HG02852 (cell line): ENCODE data around the gene RAB30.
"Not testable (repeated sequence)": the region's sequence is repeated elsewhere in the genome, so short reads cannot be mapped to it uniquely, and the experiment has no call there.

Experiments used
- ATAC-seq: cut with Tn5 transposase; IDR thresholded peaks from one replicate; pipeline ENCODE4 v1.9.1; 2021; ENCODE audit warnings: mild to moderate bottlenecking, moderate library complexity; ENCODE audit not compliant: unreplicated experiment

RAB30 gene

DNA sequence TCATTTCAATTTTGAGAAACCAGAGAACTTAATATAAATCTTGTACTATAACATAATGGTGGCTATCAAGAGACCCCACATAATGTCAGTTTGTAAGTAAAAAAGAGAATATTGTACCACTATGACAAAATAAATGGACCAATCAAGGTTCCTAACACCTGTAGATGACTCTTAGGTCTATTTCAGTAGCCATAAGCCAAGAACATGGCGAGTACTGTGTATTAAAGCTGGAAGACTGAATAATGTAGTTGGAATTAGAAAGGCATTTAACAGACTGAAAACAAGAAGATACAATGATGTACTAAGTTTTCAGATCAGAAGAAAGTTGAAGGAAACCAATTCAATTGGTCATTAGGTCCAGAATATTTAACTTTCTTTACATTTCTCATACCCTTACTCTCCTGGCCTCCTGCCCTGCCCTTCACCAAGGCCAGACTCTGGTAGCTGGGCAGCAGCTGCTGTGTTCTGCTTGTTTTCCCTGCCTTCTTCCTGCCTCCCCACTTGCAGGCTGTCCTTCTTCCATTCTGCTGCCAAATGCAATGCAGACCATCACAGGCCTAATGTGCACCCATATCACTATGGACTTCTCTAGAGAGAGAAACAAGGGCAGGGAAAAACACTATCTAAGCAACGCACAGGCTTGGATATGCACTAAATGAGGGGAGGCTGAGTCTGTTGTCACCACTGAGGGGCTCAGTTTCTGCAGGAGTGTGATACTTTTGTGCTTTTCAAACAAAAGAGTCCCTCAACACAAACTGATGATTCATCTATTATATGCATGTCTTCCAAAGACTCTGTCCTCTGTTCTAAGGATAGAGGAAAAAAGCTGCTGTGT is 60.1 kb downstream of the RAB30 start:
- ATAC-seq: no peak

DNA sequence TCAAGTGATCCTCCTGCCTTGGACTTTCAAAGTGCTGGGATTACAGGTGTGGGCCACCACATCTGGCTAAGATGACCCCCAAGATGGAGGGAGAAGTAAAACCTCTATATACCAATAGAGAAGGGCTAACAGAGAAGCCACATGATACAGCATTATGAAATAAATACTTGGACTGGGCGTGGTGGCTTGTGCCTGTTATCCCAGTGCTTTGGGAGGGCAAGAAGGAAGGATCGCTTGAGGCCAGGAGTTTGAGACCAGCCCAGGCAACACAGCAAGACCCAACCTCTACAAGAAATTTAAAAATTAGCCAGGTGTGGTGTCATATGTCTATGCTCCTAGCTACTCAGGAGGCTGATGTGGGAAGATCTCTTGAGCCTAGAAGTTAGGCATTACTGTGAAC is 61.7 kb downstream of the RAB30 start:
- no peak for ATAC-seq

DNA sequence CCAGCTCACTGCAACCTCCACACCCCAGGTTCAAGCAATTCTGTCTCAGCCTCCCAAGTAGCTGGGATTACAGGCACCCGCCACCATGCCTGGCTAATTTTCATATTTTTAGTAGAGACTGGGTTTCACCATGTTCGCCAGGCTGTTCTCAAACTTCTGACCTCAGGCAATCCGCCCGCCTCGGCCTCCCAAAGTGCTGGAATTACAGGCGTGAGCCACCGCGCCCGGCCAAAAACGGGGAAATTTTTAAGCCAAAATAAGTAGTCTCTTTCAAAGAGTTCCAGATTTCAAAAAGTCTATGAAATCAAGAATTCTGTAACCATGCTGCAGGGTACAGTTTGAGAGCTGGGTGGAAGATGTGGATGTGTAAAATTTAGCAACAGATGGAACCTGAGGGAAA is 62.6 kb downstream of the RAB30 start:
- not testable (repeated sequence) for ATAC-seq

DNA sequence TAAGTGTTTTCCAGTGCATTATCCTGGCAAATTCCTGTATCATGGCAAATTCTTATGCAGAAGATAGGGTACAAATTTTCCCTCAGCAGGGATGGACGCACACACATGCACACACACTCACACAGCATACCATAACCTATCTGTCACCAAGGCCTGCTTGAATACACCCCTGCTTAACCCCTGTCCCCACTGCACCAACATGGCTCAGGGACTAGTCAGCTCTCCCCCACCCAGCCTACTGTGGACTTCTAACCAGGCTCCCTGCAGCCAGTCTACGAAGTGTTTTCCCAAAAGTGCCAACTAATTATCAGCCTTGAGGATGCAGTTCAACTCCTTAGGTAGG is 63.1 kb downstream of the RAB30 start:
- no peak for ATAC-seq

DNA sequence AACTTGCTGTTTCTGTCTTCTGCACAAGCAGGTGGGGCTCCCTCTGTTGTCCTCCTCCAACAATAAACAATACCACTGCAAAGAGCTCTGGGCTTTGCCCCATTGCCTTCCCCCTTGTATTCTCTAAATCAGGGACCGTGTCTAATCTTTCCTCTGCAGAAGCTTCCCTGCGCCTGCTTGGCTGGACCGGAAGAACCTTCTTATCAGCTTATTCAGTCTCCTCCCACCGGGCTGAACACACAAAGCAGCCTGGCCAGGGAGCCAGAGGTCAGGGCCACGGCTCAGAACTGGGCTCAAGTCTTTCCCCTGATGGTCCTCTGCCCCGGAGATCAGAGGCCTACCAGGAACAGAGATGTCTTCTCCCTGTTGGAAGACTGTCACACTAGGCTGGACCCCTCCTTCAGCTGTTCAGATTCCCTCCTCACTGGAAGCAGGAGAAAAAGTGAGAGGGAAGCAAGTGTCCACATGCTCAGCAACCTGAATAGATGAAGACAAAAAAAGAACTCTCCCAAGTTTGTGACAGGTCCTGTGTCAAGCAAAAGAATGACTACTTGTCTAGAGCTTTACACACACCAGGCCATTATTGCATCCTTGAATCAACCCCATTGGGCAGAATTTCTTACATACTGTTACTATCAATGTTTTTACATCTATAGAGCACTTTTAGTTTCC is 63.7 kb downstream of the RAB30 start:
- ATAC-seq: peak; percentile 47

DNA sequence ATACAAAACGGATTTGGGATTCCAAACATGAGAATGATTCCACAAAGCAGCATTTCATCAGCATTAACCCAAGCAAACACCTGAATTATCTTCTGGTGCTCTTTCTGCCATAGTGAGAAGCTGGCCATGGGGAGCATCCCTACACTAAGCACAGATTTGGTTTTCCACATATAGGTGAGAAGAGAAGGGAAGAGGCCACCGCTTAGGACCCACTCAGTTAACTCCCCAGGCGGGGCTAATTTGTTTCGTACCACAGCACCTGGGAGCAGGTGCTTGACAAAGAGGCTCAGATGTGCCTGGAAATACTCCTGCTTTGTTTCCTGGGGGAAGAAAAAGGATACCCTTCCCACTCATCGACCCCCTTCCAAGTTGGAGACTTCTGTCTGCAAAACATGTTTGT is 64.2 kb downstream of the RAB30 start:
- ATAC-seq: no peak

DNA sequence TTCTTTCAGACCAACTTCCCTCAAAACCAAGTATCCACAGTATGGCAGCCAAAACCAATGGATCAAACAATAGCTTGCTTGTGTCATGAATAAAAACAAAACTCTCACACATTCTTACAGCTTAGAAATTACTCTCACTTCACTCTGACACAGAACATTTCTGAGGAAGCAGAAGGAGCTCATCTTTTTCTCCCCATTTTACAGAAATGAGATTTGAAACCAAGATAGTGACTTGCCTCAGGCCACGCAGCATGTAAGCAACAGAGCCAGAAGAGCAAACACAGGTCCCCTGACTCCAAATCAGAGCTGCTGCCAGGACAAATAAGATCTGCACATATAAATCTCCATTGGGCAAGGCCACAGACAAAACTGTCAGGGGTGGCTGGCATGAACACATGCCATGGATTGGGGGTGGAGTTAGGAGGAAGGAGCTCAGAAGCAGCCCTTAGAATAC is 64.8 kb downstream of the RAB30 start:
- ATAC-seq: peak; percentile 73

DNA sequence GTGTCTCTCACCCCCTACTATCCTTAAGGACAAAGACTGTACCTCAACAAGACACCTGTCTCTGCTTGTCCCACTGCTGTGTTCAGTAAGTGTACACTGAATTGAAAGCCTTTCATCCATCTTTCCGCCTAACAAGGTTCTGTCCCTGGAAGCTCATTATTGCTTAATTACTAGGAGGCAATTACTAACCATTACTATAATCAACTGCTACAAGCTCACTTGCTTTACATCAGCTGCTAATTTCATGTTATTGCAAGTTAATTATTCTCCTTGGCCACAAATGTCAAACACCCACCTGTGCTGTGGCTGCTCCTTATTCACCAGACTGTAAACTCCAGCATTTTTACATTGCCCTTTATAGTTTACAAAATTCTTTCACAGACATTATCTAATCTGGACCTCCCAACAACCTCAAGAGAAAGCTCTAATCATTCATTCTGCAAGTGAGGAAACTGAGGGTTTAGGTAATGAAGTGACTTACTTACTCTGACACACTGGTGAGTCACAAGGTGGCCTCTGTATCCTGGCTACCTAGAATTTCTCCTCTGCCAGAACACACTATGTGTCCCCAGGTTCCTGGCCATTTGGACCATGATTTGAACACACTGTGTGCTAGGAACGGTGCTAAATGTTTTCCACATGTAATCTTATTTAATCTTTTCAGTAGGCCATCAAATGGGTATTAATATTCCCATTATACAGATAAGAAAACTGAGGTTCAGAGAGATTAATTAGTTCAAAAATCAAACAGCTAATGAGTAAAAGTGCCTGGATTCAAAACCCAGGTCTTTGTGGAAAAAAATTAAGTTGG is 66.7 kb downstream of the RAB30 start:
- ATAC-seq: no peak

DNA sequence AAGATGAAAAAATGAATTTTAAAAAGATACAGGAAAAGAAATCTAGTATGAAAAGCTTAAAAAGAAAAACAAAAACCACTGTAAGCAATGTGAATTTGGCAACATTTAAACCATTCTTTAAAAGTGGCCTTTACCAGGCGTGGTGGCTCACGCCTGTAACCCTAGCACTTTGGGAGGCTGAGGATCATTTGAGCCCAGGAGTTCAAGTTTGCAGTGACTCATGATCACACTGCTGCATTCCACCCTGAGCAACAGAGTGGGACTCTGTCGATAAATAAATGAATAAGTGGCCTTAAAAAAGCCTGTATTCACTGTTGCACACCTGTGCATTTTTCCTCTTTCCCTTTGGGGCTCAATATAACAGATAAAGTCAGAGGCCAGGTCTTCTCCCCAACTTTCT is 69.2 kb downstream of the RAB30 start:
- no peak for ATAC-seq

DNA sequence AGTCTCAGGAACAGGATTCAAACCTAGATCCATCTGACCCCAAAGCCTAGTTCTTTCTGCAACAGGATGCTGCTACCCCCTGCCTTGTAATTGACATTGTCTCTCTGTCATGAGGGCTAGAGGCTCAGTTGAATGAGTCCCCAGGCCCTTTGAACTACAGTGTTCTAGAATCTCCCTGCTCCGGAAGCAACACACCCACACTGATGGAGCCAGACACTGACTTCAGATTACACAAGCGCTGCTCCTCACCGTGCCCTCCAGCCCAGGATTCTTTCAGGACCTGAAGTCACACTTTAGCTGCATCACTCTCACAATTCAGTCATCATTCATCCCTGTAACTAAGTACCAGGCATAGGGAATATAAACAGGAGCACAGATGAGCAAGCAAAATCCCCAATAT is 69.6 kb downstream of the RAB30 start:
- ATAC-seq: no peak

DNA sequence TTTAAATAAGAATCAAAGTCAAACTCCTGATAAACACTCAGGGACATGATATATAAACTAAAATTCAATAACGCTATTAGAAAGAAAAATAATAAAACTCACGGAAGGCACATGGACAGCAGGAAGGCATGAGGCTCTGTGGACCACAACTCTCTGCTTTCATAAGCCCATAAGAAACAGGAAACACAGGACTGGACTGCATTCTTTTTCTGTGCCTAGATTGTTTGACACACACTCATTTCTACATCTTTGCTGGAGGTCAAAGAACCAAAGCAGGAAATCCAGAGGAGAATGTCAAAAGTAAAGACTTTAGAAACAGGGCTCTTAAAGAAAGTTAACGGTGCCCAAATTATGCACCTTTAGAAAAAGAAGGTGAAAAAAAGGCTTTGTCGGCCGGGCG is 71.3 kb downstream of the RAB30 start:
- ATAC-seq: no peak

DNA sequence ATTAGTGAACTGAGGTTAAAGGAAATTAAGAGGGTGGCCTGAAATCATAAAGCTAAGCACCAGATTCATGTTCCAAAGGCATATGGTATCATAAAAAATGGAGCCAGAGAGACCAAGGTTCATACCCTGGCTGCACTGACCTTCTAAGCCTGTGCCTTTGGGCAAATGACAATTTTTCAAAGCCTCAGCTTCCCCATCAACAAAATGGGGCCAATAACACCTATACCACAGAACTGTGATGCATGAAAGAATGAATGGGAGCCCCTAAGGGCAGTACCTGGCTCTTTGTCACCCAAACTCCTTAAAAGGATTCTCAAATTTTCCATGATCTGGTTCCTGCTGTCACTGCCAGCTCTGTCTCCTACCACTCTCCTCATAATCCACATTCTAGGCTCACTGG is 72.5 kb downstream of the RAB30 start:
- no peak for ATAC-seq

DNA sequence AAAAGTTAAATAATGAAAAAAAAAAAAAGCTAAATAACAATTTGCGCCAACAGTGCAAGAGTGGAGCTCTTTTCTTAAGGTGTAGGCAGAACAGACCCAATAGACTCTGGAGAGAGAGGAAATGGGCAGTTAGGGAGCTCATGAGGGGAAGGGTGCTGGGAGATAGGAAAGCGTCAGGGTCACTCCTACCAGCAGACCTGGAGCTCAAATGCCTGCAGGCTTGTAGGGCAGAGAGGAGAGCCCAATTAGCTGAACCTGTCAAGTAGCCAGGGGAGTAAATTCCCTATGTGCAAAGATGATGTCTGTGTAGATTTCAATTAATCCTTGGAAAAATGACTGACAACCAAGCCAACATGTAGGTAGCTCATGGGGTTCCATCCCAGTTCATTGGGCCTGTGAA is 73.0 kb downstream of the RAB30 start:
- no peak for ATAC-seq

DNA sequence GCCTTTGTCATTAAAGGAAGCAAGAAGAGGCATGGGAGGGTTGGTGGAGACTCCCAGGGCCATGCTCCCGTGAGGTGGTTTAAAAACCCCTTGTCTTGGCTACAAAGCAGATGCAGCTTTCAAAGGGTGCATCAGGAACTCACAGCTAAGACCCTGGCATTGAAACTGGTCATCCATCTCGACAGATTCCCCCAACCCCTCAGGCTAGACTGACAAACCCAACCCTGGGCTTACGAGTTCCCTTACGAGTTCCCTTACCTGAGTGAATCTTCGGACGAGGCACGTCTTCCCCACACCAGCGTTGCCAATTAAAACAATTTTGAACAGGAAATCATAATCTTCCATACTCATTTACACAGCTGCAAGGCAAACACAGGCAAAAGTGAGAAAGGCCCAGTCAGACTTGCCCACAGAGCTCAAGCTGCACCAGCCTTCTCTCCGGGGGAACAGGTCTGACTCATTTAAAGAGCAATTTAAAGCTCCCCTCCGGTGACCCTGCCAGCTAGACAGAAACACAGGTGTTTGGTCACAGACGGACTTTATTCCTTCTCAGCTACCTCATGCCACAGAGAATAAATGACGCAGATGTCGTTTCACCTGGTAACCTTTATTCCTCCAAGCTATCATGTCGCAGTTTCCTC is 74.6 kb downstream of the RAB30 start:
- ATAC-seq: peak; percentile 90

DNA sequence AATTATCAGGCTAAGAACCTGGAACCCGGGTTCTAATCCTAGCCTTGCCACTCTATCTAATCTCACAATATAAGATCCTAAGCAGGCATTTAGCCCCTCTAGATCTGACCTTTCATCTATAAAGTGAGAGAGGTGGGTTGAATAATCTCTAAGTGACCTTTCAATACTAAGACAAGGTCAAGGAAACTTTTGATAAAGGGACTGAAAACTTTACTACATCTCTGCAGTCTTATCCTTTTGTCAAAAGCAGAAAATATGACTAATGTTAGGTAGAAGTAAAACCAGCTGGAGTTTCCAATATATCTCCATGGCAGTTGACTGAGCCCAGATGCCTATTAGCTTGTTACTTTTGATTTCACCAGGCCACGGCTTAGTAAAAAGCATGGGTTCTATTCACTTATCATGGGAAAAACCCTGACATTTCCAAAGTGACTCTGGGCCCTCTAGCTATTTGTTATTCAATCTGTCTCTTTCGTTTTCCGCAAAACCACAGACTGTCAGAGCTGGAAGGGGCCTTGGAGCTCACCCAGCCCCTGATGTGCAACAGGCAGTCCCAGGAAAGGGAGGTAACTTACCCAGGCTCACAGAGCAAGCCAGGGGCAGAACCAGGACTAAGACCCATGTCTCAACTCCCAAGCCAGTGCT is 75.8 kb downstream of the RAB30 start:
- peak; percentile 60 for ATAC-seq

DNA sequence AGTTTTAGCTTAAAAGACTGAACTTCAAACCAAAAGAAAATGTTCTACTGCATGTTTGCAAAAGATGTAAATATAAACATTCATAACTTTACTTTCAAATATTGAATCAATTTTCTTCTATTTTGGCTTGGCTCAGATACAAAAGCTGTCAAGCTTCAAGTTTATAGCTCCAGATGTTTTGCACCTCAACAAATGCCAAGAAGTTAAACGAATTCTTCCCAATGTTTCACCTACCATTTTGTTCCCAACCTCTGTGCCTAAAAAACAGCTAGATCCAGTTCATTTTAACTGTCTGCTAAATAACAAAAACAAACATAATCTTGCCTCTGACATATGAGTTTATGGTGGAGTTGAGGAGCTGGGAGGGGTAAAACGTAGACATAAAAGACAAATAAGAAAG is 76.5 kb downstream of the RAB30 start:
- ATAC-seq: no peak

DNA sequence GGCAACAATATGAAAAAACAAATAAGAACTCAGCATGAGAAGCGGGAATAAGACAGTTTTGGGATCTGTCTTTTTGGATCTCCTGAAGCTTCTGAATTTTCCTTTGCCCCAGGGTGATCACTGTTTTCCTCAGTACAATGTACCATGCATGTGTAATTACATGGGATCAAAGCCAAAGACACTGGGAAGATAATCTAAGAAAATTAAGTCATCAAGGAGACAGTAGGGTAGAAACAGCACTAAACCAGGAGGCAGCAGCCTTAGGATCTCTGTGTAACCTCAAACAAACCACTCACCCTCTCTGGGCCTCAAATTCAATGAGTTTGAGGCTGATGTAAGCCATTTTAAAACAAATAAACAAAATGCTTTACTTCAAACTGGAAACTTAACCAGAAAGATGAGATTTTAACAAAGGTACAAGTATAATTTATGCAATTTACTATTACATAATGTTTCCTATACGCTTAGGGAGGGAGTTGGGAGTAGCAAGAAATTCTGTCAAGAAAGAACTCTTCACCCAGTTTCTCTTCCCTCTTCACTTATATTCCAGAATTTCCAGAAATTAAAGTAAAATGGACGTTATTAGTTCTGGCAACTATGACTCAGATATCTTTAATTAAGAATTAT is 77.0 kb downstream of the RAB30 start:
- ATAC-seq: no peak

DNA sequence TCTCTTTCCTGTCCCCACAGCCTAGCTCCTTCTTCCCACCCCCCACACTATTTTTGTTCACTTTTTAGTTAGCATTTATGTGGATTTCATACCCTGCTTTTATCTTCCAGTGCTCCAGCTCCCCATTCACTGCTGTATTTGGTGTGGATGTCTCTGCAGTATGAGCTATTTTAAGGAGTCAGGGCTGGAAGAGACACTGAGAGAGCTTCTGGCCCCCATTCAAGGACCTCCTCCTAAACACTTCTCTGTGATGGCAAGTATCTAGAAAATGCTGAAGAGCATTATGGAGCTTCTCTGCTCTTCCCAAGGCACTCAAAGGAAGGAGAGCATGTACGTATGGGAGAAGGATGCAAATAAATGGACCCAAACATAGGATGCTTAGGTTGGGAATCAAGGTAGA is 79.5 kb downstream of the RAB30 start:
- ATAC-seq: no peak

DNA sequence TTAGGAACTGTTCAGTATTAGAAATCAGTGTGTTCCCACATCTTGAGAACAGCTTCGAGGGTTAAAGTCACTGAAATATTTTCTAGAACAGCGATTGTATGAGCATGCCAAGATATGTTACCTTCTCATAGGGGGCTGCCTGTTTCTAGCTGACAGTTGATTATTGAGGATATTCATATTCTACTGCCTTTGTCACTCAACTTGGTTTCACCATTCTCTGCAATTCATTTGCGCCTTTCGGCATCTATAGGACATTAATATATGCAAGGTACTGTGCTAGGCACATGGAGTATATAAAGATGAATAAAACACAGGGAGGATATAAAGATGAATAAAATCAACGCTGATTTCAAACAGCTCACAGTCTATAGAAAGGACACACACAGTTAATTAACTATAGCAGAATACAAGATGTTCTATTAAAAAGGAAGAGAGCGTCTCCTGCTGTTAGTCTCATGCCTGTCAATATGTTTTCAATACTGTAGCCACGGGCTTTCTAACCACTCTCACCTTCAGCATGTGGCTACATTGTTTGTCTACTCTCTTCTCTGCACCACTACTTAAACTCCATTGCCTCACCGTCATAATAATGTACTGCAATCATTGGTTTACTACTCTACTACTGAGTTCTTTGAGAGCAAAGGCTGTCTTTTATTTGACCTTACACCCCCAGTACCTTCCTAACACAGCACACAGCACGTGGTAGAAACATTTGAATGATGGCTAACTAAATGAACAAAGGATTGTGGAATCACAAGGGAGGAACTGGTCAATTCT is 81.9 kb downstream of the RAB30 start:
- ATAC-seq: no peak
